SK-N-SH (cell line): ENCODE measurements around the gene ECE1. TPM values are rescaled to one million over a fixed set of nuclear protein-coding genes. Genes with fewer than 3 reads are reported as not detected.

Experiments used
- CTCF ChIA-PET: fragments of 300-600, 350-600 bp; formaldehyde crosslinking; extraction: SDS; loops from one replicate; lab custom pipeline; 2021; lab: Yijun Ruan, JAX
- POLR2A ChIA-PET: fragments of 350-600 bp; sonication (Branson Sonifier 250); formaldehyde crosslinking; extraction: SDS; loops from one replicate; lab custom pipeline; 2020; ENCODE audit warnings: antibody characterized with exemption, inconsistent platforms; lab: Yijun Ruan, JAX
- DNase-seq: peaks from one replicate; pipeline ENCODE4 v3.0.0; 2012
- H2AFZ ChIP-seq: fragments of 200-600 bp; sonication (generic); 2 replicates; pipeline ENCODE4 v1.8.1; 2016; ENCODE audit warnings: antibody characterized with exemption, mild to moderate bottlenecking, low read depth
- H3F3A ChIP-seq: fragments of 200-600 bp; sonication (generic); replicated peaks from 2 replicates; pipeline ENCODE3; 2016; ENCODE audit warnings: antibody characterized with exemption, mild to moderate bottlenecking; ENCODE audit not compliant: insufficient read depth
- H3K27ac ChIP-seq, 2 experiments: fragments of 200-500 bp in 1 of 2; fragments of 200-600 bp in 1 of 2; sonication (Bioruptor generic) in 1 of 2; sonication (generic), shearing (Covaris generic) in 1 of 2; 2 replicates each; pipeline versions ENCODE4 v1.5.1 to v1.6.1; 2014 to 2016; ENCODE audit warnings: low read depth in 2 of 2, inconsistent platforms in 1 of 2, low read length in 1 of 2, mild to moderate bottlenecking in 1 of 2, mixed read lengths in 1 of 2
- H3K27me3 ChIP-seq: fragments of 200-600 bp; sonication (generic), shearing (Covaris generic); 2 replicates; pipeline ENCODE4 v1.6.1; 2016; ENCODE audit warnings: mixed run types; ENCODE audit not compliant: insufficient read depth
- H3K36me3 ChIP-seq, 2 experiments: fragments of 200-500 bp in 1 of 2; fragments of 200-600 bp in 1 of 2; sonication (Bioruptor generic) in 1 of 2; sonication (generic) in 1 of 2; replicated peaks in 1 of 2; 2 replicates each; pipeline versions ENCODE3 to v1.5.1; 2014 to 2016; ENCODE audit warnings: low read length in 1 of 2, mild to moderate bottlenecking in 1 of 2; ENCODE audit not compliant: insufficient read depth in 2 of 2, control insufficient read depth in 1 of 2
- H3K4me1 ChIP-seq, 2 experiments: fragments of 200-500 bp in 1 of 2; fragments of 200-600 bp in 1 of 2; sonication (Bioruptor generic) in 1 of 2; sonication (generic), shearing (Covaris generic) in 1 of 2; 2 replicates each; pipeline versions ENCODE4 v1.5.1 to v1.6.1; 2014 to 2016; ENCODE audit warnings: low read depth in 1 of 2, low read length in 1 of 2, mixed run types in 1 of 2; ENCODE audit not compliant: insufficient read depth in 2 of 2, control insufficient read depth in 1 of 2
- H3K4me2 ChIP-seq: fragments of 200-600 bp; sonication (generic), shearing (Covaris generic); 2 replicates; pipeline ENCODE4 v1.6.1; 2017; ENCODE audit warnings: mixed run types
- H3K4me3 ChIP-seq, 2 experiments: fragments of 200-500 bp in 1 of 2; fragments of 200-600 bp in 1 of 2; sonication (Bioruptor generic) in 1 of 2; sonication (generic), shearing (Covaris generic) in 1 of 2; 2 replicates each; pipeline versions ENCODE4 v1.5.1 to v1.8.1; 2014 to 2016; ENCODE audit warnings: low read depth in 2 of 2, inconsistent platforms in 1 of 2, low read length in 1 of 2, mild to moderate bottlenecking in 1 of 2, mixed read lengths in 1 of 2, moderate library complexity in 1 of 2
- H3K79me2 ChIP-seq: fragments of 200-600 bp; sonication (generic); 2 replicates; pipeline ENCODE4 v1.8.1; 2017; ENCODE audit warnings: mild to moderate bottlenecking; ENCODE audit not compliant: insufficient read depth
- H3K9ac ChIP-seq: fragments of 200-600 bp; sonication (generic); 2 replicates; pipeline ENCODE4 v1.6.1; 2017; ENCODE audit warnings: mixed run types
- H3K9me2 ChIP-seq: fragments of 200-600 bp; sonication (generic); 2 replicates; pipeline ENCODE4 v1.6.1; 2017; ENCODE audit warnings: mixed run types
- H3K9me3 ChIP-seq: fragments of 200-600 bp; sonication (generic); 2 replicates; pipeline ENCODE4 v1.6.1; 2017; ENCODE audit warnings: mixed run types, mild to moderate bottlenecking, moderate library complexity
- H4K20me1 ChIP-seq: fragments of 200-600 bp; sonication (generic); 2 replicates; pipeline ENCODE4 v1.6.1; 2017; ENCODE audit warnings: mild to moderate bottlenecking, mixed run types; ENCODE audit not compliant: insufficient read depth
- CHD2 ChIP-seq: fragments of 150-350 bp; IDR thresholded peaks from 2 replicates; pipeline ENCODE4 v1.6.1; 2018; ENCODE audit warnings: low read length; ENCODE audit not compliant: partially characterized antibody
- FOSL2 ChIP-seq: IDR thresholded peaks from 2 replicates; pipeline ENCODE4 v1.4.0; 2012; ENCODE audit warnings: low read depth, mild to moderate bottlenecking, moderate library complexity, borderline replicate concordance
- GABPA ChIP-seq: IDR thresholded peaks from 2 replicates; pipeline ENCODE4 v1.4.0; 2012; ENCODE audit warnings: low read depth, mild to moderate bottlenecking
- MEF2A ChIP-seq: IDR thresholded peaks from 2 replicates; pipeline ENCODE4 v1.4.0; 2012; ENCODE audit warnings: low read depth, borderline replicate concordance
- NFIC ChIP-seq: IDR thresholded peaks from 2 replicates; pipeline ENCODE4 v1.4.0; 2012; ENCODE audit warnings: borderline replicate concordance
- SIN3A ChIP-seq: IDR thresholded peaks from 2 replicates; pipeline ENCODE4 v1.6.1; 2012; ENCODE audit warnings: low read depth, mild to moderate bottlenecking, low read length, moderate library complexity, borderline replicate concordance
- SMC3 ChIP-seq: IDR thresholded peaks from 2 replicates; pipeline ENCODE4 v1.6.1; 2012; ENCODE audit warnings: low read depth, low read length, improper control_type of control experiment
- TAF1 ChIP-seq: IDR thresholded peaks from 2 replicates; pipeline ENCODE4 v1.6.1; 2012; ENCODE audit warnings: low read depth, mild to moderate bottlenecking, low read length, moderate library complexity, borderline replicate concordance
- TCF12 ChIP-seq: IDR thresholded peaks from 2 replicates; pipeline ENCODE4 v1.4.0; 2012
- WGBS: methylation state at CpG from one replicate; pipeline ENCODE4 v1.1.6; 2017; ENCODE audit warnings: low lambda C conversion rate; 5-methylcytosine and 5-hydroxymethylcytosine counted together
- polyA plus RNA-seq, 3 experiments: library from polyadenylated mRNA; depleted of rRNA; stranded (reverse); fragments of >200 nt; gene quantifications; 2 replicates each; pipeline ENCODE4 v1.2.3, GENCODE V29; 2012
- TF ChIP-seq, protein P1 (sequence below): IDR thresholded peaks from 2 replicates; pipeline ENCODE4 v1.4.0; 2012; ENCODE audit warnings: low read depth
- TF ChIP-seq, protein P2 (sequence below): fragments of 150-350 bp; IDR thresholded peaks from 2 replicates; pipeline ENCODE4 v1.6.1; 2017; ENCODE audit warnings: antibody characterized with exemption, low read length, low read depth, borderline replicate concordance
- TF ChIP-seq, protein P3 (sequence below): fragments of 150-350 bp; IDR thresholded peaks from 2 replicates; pipeline ENCODE4 v1.6.1; 2016; ENCODE audit warnings: mild to moderate bottlenecking, low read depth, low read length
- TF ChIP-seq, protein P4 (sequence below): IDR thresholded peaks from 2 replicates; pipeline ENCODE4 v1.6.1; 2012; ENCODE audit warnings: mild to moderate bottlenecking, low read depth, low read length, moderate library complexity
- TF ChIP-seq, protein P5 (sequence below): IDR thresholded peaks from 2 replicates; pipeline ENCODE4 v1.4.0; 2012; ENCODE audit warnings: low read depth, borderline replicate concordance
- TF ChIP-seq, protein P6 (sequence below): fragments of 200-600 bp; sonication (generic); IDR thresholded peaks from 2 replicates; pipeline ENCODE4 v1.6.1; 2017; ENCODE audit warnings: antibody characterized with exemption, mild to moderate bottlenecking, moderate library complexity

ECE1 gene
- polyA plus RNA-seq, 1 of the 3 experiments (the other 2 are of a cell fraction): 96.6 TPM

DNA sequence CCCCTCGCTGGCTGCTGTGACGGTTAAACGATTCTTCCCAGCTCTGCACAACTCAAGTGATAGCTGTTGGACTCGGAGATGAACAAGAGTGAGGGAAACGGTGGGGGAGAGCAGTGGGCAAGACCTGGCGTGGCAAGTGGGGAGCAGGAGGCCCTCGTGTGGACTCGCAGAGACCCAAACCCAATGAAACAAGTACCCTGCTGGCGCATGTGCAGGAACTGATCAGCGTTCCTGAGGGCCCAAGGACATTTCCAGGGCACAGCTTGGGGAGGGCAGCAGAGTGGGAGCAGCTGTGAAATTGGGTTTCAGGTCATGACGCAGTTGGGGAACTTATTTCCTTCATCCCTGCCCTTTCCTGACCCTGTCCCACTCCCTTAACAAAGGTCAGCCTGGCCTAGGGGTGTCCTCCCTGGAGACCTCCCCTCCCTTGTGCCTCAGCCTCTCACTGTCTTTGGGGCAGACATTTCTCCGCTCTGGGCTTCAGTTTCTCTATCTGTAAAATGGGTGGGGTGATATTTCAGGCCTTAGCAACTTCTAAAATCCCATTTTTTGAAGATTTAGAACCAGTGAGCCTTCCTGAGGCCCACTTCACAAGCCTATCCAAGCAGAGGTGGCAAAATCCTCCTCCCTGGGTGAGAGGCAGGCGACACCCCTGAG lies 27.9 kb upstream of the ECE1 start:
- peaks cover under 1% of the 10 kb centered on the region; the same call in 1 of the 2 replicates for H4K20me1 ChIP-seq
- no peaks in the 10 kb centered on the region for H3K9me2 ChIP-seq
- H3F3A ChIP-seq: peaks cover 3% of the 10 kb centered on the region
- H3K4me3 ChIP-seq: no peak overlapping the region
- H3K79me2 ChIP-seq: peaks cover 21% of the 10 kb centered on the region; the same call in 1 of the 2 replicates
- no peak for DNase-seq
- no peaks in the 10 kb centered on the region for H3K9me3 ChIP-seq
- peak overlapping the region in 1 of 2 experiments; percentile 56; a peak in 2 of 4 replicates for H3K27ac ChIP-seq
- POLR2A ChIA-PET: no interaction called here
- WGBS: 93% methylated on average over 12 of the region's 13 CpGs
- no peak overlapping the region for H3K9ac ChIP-seq
- no peak overlapping the region for H2AFZ ChIP-seq
- no peaks in the 10 kb centered on the region for H3K36me3 ChIP-seq
- no peak for TF ChIP-seq GABPA
- TF ChIP-seq, protein P1, sequence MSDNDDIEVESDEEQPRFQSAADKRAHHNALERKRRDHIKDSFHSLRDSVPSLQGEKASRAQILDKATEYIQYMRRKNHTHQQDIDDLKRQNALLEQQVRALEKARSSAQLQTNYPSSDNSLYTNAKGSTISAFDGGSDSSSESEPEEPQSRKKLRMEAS: no peak
- TF ChIP-seq, protein P2, sequence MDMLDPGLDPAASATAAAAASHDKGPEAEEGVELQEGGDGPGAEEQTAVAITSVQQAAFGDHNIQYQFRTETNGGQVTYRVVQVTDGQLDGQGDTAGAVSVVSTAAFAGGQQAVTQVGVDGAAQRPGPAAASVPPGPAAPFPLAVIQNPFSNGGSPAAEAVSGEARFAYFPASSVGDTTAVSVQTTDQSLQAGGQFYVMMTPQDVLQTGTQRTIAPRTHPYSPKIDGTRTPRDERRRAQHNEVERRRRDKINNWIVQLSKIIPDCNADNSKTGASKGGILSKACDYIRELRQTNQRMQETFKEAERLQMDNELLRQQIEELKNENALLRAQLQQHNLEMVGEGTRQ: no peak
- TF ChIP-seq, protein P3, sequence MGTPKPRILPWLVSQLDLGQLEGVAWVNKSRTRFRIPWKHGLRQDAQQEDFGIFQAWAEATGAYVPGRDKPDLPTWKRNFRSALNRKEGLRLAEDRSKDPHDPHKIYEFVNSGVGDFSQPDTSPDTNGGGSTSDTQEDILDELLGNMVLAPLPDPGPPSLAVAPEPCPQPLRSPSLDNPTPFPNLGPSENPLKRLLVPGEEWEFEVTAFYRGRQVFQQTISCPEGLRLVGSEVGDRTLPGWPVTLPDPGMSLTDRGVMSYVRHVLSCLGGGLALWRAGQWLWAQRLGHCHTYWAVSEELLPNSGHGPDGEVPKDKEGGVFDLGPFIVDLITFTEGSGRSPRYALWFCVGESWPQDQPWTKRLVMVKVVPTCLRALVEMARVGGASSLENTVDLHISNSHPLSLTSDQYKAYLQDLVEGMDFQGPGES: no peak
- TF ChIP-seq SMC3: no peak
- TF ChIP-seq TAF1: no peak
- no peak for TF ChIP-seq CHD2
- TF ChIP-seq NFIC: no peak
- no peak for TF ChIP-seq SIN3A
- TF ChIP-seq, protein P4, sequence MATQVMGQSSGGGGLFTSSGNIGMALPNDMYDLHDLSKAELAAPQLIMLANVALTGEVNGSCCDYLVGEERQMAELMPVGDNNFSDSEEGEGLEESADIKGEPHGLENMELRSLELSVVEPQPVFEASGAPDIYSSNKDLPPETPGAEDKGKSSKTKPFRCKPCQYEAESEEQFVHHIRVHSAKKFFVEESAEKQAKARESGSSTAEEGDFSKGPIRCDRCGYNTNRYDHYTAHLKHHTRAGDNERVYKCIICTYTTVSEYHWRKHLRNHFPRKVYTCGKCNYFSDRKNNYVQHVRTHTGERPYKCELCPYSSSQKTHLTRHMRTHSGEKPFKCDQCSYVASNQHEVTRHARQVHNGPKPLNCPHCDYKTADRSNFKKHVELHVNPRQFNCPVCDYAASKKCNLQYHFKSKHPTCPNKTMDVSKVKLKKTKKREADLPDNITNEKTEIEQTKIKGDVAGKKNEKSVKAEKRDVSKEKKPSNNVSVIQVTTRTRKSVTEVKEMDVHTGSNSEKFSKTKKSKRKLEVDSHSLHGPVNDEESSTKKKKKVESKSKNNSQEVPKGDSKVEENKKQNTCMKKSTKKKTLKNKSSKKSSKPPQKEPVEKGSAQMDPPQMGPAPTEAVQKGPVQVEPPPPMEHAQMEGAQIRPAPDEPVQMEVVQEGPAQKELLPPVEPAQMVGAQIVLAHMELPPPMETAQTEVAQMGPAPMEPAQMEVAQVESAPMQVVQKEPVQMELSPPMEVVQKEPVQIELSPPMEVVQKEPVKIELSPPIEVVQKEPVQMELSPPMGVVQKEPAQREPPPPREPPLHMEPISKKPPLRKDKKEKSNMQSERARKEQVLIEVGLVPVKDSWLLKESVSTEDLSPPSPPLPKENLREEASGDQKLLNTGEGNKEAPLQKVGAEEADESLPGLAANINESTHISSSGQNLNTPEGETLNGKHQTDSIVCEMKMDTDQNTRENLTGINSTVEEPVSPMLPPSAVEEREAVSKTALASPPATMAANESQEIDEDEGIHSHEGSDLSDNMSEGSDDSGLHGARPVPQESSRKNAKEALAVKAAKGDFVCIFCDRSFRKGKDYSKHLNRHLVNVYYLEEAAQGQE: no peak
- TF ChIP-seq, protein P5, sequence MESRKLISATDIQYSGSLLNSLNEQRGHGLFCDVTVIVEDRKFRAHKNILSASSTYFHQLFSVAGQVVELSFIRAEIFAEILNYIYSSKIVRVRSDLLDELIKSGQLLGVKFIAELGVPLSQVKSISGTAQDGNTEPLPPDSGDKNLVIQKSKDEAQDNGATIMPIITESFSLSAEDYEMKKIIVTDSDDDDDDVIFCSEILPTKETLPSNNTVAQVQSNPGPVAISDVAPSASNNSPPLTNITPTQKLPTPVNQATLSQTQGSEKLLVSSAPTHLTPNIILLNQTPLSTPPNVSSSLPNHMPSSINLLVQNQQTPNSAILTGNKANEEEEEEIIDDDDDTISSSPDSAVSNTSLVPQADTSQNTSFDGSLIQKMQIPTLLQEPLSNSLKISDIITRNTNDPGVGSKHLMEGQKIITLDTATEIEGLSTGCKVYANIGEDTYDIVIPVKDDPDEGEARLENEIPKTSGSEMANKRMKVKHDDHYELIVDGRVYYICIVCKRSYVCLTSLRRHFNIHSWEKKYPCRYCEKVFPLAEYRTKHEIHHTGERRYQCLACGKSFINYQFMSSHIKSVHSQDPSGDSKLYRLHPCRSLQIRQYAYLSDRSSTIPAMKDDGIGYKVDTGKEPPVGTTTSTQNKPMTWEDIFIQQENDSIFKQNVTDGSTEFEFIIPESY: no peak
- no peak for TF ChIP-seq TCF12
- TF ChIP-seq MEF2A: no peak
- TF ChIP-seq, protein P6, sequence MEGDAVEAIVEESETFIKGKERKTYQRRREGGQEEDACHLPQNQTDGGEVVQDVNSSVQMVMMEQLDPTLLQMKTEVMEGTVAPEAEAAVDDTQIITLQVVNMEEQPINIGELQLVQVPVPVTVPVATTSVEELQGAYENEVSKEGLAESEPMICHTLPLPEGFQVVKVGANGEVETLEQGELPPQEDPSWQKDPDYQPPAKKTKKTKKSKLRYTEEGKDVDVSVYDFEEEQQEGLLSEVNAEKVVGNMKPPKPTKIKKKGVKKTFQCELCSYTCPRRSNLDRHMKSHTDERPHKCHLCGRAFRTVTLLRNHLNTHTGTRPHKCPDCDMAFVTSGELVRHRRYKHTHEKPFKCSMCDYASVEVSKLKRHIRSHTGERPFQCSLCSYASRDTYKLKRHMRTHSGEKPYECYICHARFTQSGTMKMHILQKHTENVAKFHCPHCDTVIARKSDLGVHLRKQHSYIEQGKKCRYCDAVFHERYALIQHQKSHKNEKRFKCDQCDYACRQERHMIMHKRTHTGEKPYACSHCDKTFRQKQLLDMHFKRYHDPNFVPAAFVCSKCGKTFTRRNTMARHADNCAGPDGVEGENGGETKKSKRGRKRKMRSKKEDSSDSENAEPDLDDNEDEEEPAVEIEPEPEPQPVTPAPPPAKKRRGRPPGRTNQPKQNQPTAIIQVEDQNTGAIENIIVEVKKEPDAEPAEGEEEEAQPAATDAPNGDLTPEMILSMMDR: no peak
- TF ChIP-seq FOSL2: no peak
- no peaks in the 10 kb centered on the region for H3K27me3 ChIP-seq
- CTCF ChIA-PET: interaction anchor here (0.7 to 3.0 kb wide), 8 partner anchors 10 to 87 kb away, joined by 3 to 11 read pairs (median 6); no protein-coding TSS in a partner anchor
- no peak overlapping the region for H3K4me2 ChIP-seq
- H3K4me1 ChIP-seq: peaks cover 17 to 72% of the 10 kb centered on the region in 2 experiments; a peak in 3 of 4 replicates
